ENCODE measurements around the gene DTD2. TPM values are rescaled to one million over a fixed set of nuclear protein-coding genes. Genes with fewer than 3 reads are reported as not detected.

DTD2 gene
- total RNA-seq, 2 donors from 2014 or later: 12.7 to 14.9 TPM

- TF ChIP-seq, protein P1, sequence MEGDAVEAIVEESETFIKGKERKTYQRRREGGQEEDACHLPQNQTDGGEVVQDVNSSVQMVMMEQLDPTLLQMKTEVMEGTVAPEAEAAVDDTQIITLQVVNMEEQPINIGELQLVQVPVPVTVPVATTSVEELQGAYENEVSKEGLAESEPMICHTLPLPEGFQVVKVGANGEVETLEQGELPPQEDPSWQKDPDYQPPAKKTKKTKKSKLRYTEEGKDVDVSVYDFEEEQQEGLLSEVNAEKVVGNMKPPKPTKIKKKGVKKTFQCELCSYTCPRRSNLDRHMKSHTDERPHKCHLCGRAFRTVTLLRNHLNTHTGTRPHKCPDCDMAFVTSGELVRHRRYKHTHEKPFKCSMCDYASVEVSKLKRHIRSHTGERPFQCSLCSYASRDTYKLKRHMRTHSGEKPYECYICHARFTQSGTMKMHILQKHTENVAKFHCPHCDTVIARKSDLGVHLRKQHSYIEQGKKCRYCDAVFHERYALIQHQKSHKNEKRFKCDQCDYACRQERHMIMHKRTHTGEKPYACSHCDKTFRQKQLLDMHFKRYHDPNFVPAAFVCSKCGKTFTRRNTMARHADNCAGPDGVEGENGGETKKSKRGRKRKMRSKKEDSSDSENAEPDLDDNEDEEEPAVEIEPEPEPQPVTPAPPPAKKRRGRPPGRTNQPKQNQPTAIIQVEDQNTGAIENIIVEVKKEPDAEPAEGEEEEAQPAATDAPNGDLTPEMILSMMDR (conservative IDR thresholded peaks at IDR 0.05): no peak
- Histone ChIP-seq H3K9ac (ENCODE audit: extremely low read depth, low read length, poor library complexity, severe bottlenecking) (no peak overlapping the region), H3K4me1 (ENCODE audit: control insufficient read depth, insufficient read depth, low read length) (no peaks in the 10 kb centered on the region), H3K4me3 (ENCODE audit: low read length) (no peak overlapping the region), H3K9me3 (ENCODE audit: control insufficient read depth, low read length) (no peaks in the 10 kb centered on the region), H3K36me3 (ENCODE audit: control insufficient read depth, insufficient read depth, low read length) (no peaks in the 10 kb centered on the region), H3K27me3 (ENCODE audit: control insufficient read depth, insufficient read depth, low read length, poor library complexity, severe bottlenecking) (no peaks in the 10 kb centered on the region), H3K27ac (ENCODE audit: low read depth, low read length) (no peak overlapping the region)
- Mint-ChIP-seq H3K9me3 (no peaks in the 10 kb centered on the region), H3K4me3 (no peak overlapping the region), H3K4me1 (peaks cover 15% of the 10 kb centered on the region), H3K27ac (peak overlapping the region; percentile 81), H3K27me3 (ENCODE audit: insufficient read depth) (no peaks in the 10 kb centered on the region), H3K36me3 (ENCODE audit: low read depth) (peaks cover 5% of the 10 kb centered on the region)
- WGBS, 2 experiments (ENCODE audit: insufficient coverage in 1 of 2, insufficient read length in 1 of 2): 91 to 100% methylated on average over 2 to 3 of the region's 3 CpGs
- no peak for DNase-seq
Observed at GRCh38 chr14:31410048-31410650, 47.2 kb downstream of the DTD2 start.

DNA sequence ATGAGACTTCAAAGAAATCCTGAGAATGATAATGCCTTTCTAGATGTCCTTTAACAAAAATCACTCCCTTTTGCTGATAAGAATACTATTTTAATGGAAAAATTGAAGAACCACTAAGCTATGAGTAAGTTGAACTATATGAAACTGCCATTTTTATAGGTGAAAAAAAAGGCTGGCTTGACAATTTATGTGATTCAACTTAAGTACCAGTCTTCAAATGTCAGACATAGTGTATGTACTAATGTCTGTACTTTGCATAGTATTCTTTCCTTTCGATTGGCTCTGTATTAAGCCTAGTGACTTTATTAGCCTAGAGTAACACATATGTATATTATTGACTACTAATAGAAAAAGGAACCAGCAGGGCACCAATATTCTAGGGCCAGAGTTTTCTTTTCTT lies 48.9 kb downstream of the DTD2 start:
- Histone ChIP-seq H3K27me3 (ENCODE audit: control insufficient read depth, insufficient read depth, low read length, poor library complexity, severe bottlenecking) (no peaks in the 10 kb centered on the region), H3K9me3 (ENCODE audit: control insufficient read depth, low read length) (no peaks in the 10 kb centered on the region), H3K4me1 (ENCODE audit: control insufficient read depth, insufficient read depth, low read length) (no peaks in the 10 kb centered on the region), H3K27ac (ENCODE audit: low read depth, low read length) (no peak overlapping the region), H3K4me3 (ENCODE audit: low read length) (no peak overlapping the region), H3K9ac (ENCODE audit: extremely low read depth, low read length, poor library complexity, severe bottlenecking) (no peak overlapping the region), H3K36me3 (ENCODE audit: control insufficient read depth, insufficient read depth, low read length) (no peaks in the 10 kb centered on the region)
- no peaks in the 10 kb centered on the region for H3K27me3 Mint-ChIP-seq (ENCODE audit: insufficient read depth)
- TF ChIP-seq, protein P1 (conservative IDR thresholded peaks at IDR 0.05): no peak
- no peak overlapping the region for H3K27ac Mint-ChIP-seq
- no peak overlapping the region for H3K4me3 Mint-ChIP-seq
- peaks cover 5% of the 10 kb centered on the region for H3K36me3 Mint-ChIP-seq (ENCODE audit: low read depth)
- WGBS, 2 experiments (ENCODE audit: insufficient coverage in 1 of 2, insufficient read length in 1 of 2): 100% methylated on average over 1 of the region's 1 CpG; no CpG with 5 or more reads in 1 of the 2 experiments
- H3K4me1 Mint-ChIP-seq: peaks cover 17% of the 10 kb centered on the region
- H3K9me3 Mint-ChIP-seq: no peaks in the 10 kb centered on the region
- no peak for DNase-seq

DNA sequence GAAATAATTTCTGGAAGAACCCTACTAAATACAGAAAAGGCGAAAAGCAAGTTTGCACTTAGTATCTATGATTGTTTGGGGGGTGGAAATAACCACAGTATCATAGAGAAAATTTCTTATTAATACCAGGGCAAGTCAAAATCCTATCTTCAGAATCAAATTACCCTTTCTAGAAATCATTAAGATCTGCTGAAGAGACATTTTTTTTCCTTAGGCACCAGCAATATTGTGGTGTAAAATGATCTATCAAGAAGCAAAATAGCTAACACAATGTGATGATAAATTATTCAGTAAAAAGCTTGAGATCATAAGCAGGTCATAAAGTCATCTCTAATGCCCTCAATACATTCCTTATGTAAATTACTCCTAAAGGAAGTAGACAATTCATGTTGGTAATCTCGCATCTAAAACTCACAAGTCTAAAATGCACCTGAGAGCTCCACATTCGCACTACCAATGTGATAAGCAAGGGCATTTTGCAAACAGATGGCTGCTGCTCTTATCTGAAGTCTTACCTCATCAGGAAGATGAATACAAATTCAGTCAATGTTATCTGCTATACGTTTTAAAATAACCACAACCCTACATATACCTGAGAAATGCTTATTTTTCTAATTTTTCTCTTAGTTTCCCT lies 51.6 kb downstream of the DTD2 start:
- H3K27me3 Mint-ChIP-seq (ENCODE audit: insufficient read depth): no peaks in the 10 kb centered on the region
- DNase-seq: no peak
- Histone ChIP-seq H3K4me1 (ENCODE audit: control insufficient read depth, insufficient read depth, low read length) (no peaks in the 10 kb centered on the region), H3K9ac (ENCODE audit: extremely low read depth, low read length, poor library complexity, severe bottlenecking) (no peak overlapping the region), H3K27ac (ENCODE audit: low read depth, low read length) (no peak overlapping the region), H3K9me3 (ENCODE audit: control insufficient read depth, low read length) (no peaks in the 10 kb centered on the region), H3K36me3 (ENCODE audit: control insufficient read depth, insufficient read depth, low read length) (peaks cover 17% of the 10 kb centered on the region), H3K4me3 (ENCODE audit: low read length) (no peak overlapping the region), H3K27me3 (ENCODE audit: control insufficient read depth, insufficient read depth, low read length, poor library complexity, severe bottlenecking) (no peaks in the 10 kb centered on the region)
- peak overlapping the region; percentile 58 for H3K27ac Mint-ChIP-seq
- TF ChIP-seq, protein P1 (conservative IDR thresholded peaks at IDR 0.05): no peak
- H3K9me3 Mint-ChIP-seq: no peaks in the 10 kb centered on the region
- peaks cover 16% of the 10 kb centered on the region for H3K4me1 Mint-ChIP-seq
- H3K4me3 Mint-ChIP-seq: no peak overlapping the region
- 81 to 100% methylated on average over 2 to 3 of the region's 4 CpGs for WGBS, 2 experiments (ENCODE audit: insufficient coverage in 1 of 2, insufficient read length in 1 of 2)
- peaks cover 15% of the 10 kb centered on the region for H3K36me3 Mint-ChIP-seq (ENCODE audit: low read depth)
